Smooth muscle cell (in vitro differentiated cells): ENCODE data around the gene EFCAB9. TPM values are rescaled to one million over a fixed set of nuclear protein-coding genes. Genes with fewer than 3 reads are reported as not detected.

Experiments
- DNase-seq: peaks from one replicate; lab custom pipeline; 2025; ENCODE audit not compliant: unreplicated experiment; lab: John Stamatoyannopoulos, UW
- H2AFZ ChIP-seq: fragments of 200-600 bp; sonication (generic); 2 replicates; pipeline ENCODE4 v1.6.0; 2016; ENCODE audit warnings: antibody characterized with exemption, low read depth, mild to moderate bottlenecking
- H3F3A ChIP-seq: fragments of 200-600 bp; sonication (generic); 2 replicates; pipeline ENCODE4 v1.6.0; 2017; ENCODE audit warnings: antibody characterized with exemption, low read depth
- H3K27ac ChIP-seq: fragments of 200-600 bp; sonication (generic); 2 replicates; pipeline ENCODE4 v1.5.1; 2016; ENCODE audit warnings: low read depth, mild to moderate bottlenecking
- H3K27me3 ChIP-seq: fragments of 200-600 bp; sonication (generic); 2 replicates; pipeline ENCODE4 v1.6.1; 2016; ENCODE audit warnings: low read depth, mild to moderate bottlenecking
- H3K36me3 ChIP-seq: fragments of 200-600 bp; sonication (generic); 2 replicates; pipeline ENCODE4 v1.5.1; 2016; ENCODE audit warnings: low read depth
- H3K4me1 ChIP-seq: fragments of 200-600 bp; sonication (generic); 2 replicates; pipeline ENCODE4 v1.5.1; 2016; ENCODE audit warnings: low read depth
- H3K4me2 ChIP-seq: fragments of 200-600 bp; sonication (generic); 2 replicates; pipeline ENCODE4 v1.6.0; 2016; ENCODE audit warnings: mild to moderate bottlenecking
- H3K4me3 ChIP-seq: fragments of 200-600 bp; sonication (generic); 2 replicates; pipeline ENCODE4 v1.5.1; 2016; ENCODE audit warnings: mild to moderate bottlenecking
- H3K79me2 ChIP-seq: fragments of 200-600 bp; sonication (generic); 2 replicates; pipeline ENCODE4 v1.6.0; 2016; ENCODE audit warnings: low read depth, mild to moderate bottlenecking
- H3K9ac ChIP-seq: fragments of 200-600 bp; sonication (generic); 2 replicates; pipeline ENCODE4 v1.6.0; 2016; ENCODE audit warnings: low read depth
- H3K9me3 ChIP-seq: fragments of 200-600 bp; sonication (generic); replicated peaks from 2 replicates; pipeline ENCODE4 v1.5.1; 2016; ENCODE audit warnings: low read depth
- H4K20me1 ChIP-seq: fragments of 200-600 bp; sonication (generic); 2 replicates; pipeline ENCODE4 v1.6.0; 2016; ENCODE audit warnings: low read depth
- CTCF ChIP-seq: fragments of 200-600 bp; sonication (generic); IDR thresholded peaks from 2 replicates; pipeline ENCODE4 v1.5.1; 2017; ENCODE audit warnings: borderline replicate concordance, mild to moderate bottlenecking, antibody characterized with exemption; ENCODE audit not compliant: insufficient read depth, poor library complexity, severe bottlenecking
- WGBS: methylation state at CpG from one replicate; pipeline ENCODE4 v1.1.7; 2016; ENCODE audit warnings: low lambda C conversion rate; 5-methylcytosine and 5-hydroxymethylcytosine counted together
- polyA plus RNA-seq: library from polyadenylated mRNA; unstranded; fragments of >200 nt; fragmentation: Nextera tagmentation; extraction: Ambion mirVana; gene quantifications from 2 replicates; pipeline ENCODE4 v1.2.1, GENCODE V29; 2016
- total RNA-seq: library from RNA; depleted of rRNA; stranded (reverse); fragments of >200 nt; gene quantifications from 2 replicates; pipeline ENCODE4 v1.2.3, GENCODE V29; 2014

EFCAB9 gene
- total and polyA plus RNA-seq, 2 experiments from 2014 or later = not detected

GRCh38 chr5:172235827-172236736 is 42.1 kb downstream of the EFCAB9 start:
- Histone ChIP-seq H3K79me2 (peaks cover 76% of the 10 kb centered on the region), H3K9me3 (no peaks in the 10 kb centered on the region), H4K20me1 (peaks cover 84% of the 10 kb centered on the region), H2AFZ (no peak overlapping the region), H3K27me3 (no peaks in the 10 kb centered on the region), H3K4me3 (no peak overlapping the region), H3K4me2 (no peak overlapping the region), H3K36me3 (peaks cover 6% of the 10 kb centered on the region), H3F3A (no peaks in the 10 kb centered on the region), H3K27ac (no peak overlapping the region), H3K4me1 (peaks cover 13% of the 10 kb centered on the region), H3K9ac (no peak overlapping the region)
- TF ChIP-seq CTCF = no peak
- no peak for DNase-seq
- 90% methylated on average over 3 of the region's 3 CpGs for WGBS

- H4K20me1 ChIP-seq = peaks cover 92% of the 10 kb centered on the region
- peaks cover 90% of the 10 kb centered on the region for H3K79me2 ChIP-seq
- no peaks in the 10 kb centered on the region for H3F3A ChIP-seq
- H3K9ac ChIP-seq = no peak overlapping the region
- H3K36me3 ChIP-seq = no peaks in the 10 kb centered on the region
- no peaks in the 10 kb centered on the region for H3K27me3 ChIP-seq
- no peak for TF ChIP-seq CTCF
- no peak overlapping the region for H3K4me3 ChIP-seq
- H2AFZ ChIP-seq = no peak overlapping the region
- H3K27ac ChIP-seq = no peak overlapping the region
- no peak for DNase-seq
- H3K4me1 ChIP-seq = peaks cover 13% of the 10 kb centered on the region
- H3K9me3 ChIP-seq = no peaks in the 10 kb centered on the region
- 70% methylated on average over 1 of the region's 1 CpG for WGBS
- H3K4me2 ChIP-seq = no peak overlapping the region
These were observed 44.4 kb downstream of the EFCAB9 start for GRCh38 chr5:172238334-172238733.

GRCh38 chr5:172243302-172243701 is 49.3 kb downstream of the EFCAB9 start:
- 93% methylated on average over 3 of the region's 3 CpGs for WGBS
- no peak for DNase-seq
- Histone ChIP-seq H3K4me1 (no peaks in the 10 kb centered on the region), H3K79me2 (peaks cover 100% of the 10 kb centered on the region), H3K4me3 (no peak overlapping the region), H3K36me3 (no peaks in the 10 kb centered on the region), H3K27me3 (no peaks in the 10 kb centered on the region), H2AFZ (no peak overlapping the region), H3K4me2 (no peak overlapping the region), H4K20me1 (peaks cover 97% of the 10 kb centered on the region), H3F3A (no peaks in the 10 kb centered on the region), H3K27ac (no peak overlapping the region), H3K9ac (no peak overlapping the region), H3K9me3 (no peaks in the 10 kb centered on the region)
- no peak for TF ChIP-seq CTCF
